Mesenteric fat pad (tissue), 1 donor: Measurements from ENCODE around the gene PTPN3. TPM values are rescaled to one million over a fixed set of nuclear protein-coding genes. Genes with fewer than 3 reads are reported as not detected.

Experiments used
- DNase-seq: peaks from one replicate; pipeline ENCODE4 v3.0.0-alpha.2; 2020; ENCODE audit warnings: low spot score
- total RNA-seq: library from RNA; stranded (reverse); fragmentation: NEBNext Ultra II Directional; extraction: Animal tissue kit (Norgen Biotek cat#: 25700); gene quantifications from one replicate; pipeline ENCODE4 v1.2.1, GENCODE V29; 2021
- donor health status: DM: yes; HTN: yes; CAD: no.

The PTPN3 gene
- total RNA-seq, 1 donor from 2014 or later = 6.3 TPM

DNA sequence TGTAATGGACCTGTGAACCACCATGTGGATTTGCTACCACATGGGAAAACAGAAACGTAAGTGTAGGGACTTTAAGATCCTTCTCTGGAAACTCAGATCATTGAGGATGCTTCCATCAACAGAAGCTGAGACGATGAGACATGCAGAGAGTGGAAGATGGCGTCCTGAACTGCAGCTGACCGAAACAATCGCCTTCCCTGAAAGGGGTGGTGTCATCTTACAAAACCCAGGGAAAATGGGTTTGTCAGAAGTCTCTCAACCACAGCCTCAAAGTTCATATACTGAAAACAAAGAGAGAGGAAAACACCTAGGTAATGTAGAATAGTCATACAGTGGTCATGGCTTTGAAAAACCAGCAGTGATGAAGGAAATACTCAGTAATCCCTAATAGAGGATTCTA, 6.6 kb upstream of the PTPN3 start:
- no peak for DNase-seq

GRCh38 chr9:109500421-109500974, 2.4 kb upstream of the PTPN3 start:
- no peak for DNase-seq

- peak; percentile 91 for DNase-seq
Observed at GRCh38 chr9:109499631-109500410, 1.7 kb upstream of the PTPN3 start.

GRCh38 chr9:109499093-109499630, 1.1 kb upstream of the PTPN3 start:
- no peak for DNase-seq

GRCh38 chr9:109497226-109498153, 617 bp downstream of the PTPN3 start:
- no peak for DNase-seq

GRCh38 chr9:109496841-109497225, 1.3 kb downstream of the PTPN3 start:
- no peak for DNase-seq

DNA sequence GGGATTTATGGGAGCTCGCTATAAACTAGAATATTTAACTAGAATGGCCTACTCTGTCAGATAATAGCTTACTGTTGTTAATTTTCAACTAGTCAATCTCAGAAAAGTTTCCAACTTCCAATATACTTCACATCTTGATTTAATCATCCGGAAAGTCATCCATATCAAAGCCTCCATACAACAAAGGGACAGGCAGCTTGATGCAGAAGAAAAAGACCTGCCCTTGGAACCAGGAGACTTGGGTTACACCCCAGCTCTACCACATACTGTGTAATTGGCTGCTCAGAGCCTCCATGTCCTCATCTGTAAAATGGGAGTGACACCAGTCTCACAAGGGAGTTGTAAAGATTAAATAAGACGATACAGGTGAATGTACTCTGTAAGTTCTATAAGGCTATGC, 1.9 kb downstream of the PTPN3 start:
- DNase-seq = no peak

DNA sequence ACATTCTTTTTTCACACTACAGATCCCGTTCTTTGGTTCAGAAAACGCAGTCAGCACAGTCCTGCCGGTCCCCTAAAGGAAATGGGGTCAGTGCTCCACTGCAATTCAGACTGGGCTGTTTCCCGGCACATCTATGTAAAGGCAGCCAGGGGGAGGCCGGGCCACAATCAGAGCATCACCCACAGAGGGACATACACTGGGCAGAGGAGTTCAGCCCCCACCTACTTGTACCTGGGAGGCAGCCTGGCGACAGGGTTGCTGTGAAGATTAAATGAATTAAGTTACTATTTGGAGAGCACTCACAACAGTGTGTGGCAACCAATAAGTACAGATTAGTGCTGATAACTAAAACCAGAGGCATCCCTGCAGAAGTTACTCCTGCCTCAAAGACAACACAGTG, 4.5 kb downstream of the PTPN3 start:
- DNase-seq = peak; percentile 47

DNA sequence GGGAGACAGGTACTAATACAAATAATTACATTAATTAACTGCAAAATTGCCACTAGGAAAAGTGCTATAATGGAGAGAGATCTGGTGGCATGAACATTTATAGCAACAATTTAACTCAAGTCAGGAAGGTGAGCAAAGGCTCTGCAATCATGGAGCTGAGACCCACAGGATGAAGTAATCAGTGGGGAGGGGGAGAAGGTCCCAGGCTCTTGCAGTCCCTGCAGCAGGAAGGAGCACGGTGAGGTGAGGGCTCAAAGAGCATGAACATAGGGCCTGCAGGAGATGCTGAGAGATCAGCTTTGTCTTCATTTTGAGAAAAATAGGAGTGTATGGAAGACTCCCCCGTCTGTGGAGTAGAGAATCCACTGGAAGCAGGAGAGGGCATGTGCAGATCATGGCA, 6.5 kb downstream of the PTPN3 start:
- DNase-seq = no peak

DNA sequence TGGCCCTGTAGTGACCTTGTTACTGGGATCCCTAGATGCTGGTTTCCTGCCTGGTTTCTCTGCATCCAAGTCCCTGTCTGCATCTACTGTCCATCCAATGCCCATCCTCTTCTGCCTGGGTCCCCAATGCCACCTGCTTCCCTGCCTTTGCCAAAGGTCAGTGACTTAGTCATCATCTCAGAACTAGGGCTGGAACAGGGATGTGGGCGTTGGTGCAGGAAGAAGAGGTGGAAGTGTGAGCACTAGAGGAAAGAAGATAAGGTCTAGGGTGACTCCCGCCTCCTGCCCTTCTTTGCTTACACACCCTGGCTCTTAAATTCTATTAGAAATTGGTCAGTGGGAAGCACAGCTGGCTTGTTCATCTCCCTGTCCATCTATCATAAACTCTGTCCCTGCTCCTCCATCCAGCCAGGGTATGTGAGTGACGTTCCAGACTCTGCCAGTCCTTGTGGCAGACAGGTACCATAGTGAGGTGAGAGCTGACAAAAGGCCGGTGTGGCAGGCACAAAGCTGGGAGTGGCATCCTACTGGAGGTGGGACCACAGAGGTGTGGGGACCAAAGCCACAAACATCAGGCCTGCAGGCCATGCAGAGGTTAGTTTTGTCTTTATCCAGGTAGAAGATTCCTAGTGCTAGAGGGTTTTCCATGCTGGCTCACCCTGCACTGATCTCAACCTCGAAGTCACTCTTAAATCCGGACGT, 9.2 kb downstream of the PTPN3 start:
- peak; percentile 73 for DNase-seq

DNA sequence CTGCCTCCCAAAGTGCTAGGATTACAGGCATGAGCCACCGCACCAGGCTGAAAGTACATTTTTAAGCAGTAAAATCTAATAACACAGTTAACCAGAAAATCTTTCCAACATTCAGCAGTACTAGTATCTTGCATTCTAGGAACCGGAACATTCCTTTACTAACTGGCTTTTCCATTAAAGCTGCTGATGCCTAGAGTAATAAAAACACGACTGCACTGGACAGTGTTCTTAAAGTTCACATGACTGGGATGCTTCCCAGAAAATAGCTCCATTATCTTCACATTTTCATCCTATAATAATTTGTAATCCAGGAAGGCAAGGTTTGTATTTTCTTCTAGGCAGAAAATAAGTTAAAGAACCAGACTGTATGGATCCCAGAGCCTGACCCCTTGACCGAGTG, 9.8 kb downstream of the PTPN3 start:
- no peak for DNase-seq

DNA sequence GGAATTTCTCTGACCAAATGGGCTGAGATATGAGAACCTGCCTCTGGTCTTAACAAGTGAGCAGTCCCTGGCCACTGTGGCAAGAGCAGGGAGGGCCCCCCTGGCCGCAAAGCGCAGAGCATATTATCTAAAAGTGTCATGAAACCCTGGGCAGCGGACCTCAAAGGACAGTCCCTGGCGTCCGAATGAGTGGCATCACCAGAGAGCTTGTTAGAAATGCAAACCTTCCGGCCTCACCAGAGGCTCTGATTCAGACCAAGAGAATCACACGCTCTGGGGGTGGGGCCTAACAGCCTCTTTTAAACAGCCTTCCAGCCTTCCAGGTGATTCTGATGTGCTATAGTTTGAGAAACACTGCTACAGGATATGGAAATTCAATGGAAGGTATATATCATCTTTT, 10.9 kb downstream of the PTPN3 start:
- no peak for DNase-seq

DNA sequence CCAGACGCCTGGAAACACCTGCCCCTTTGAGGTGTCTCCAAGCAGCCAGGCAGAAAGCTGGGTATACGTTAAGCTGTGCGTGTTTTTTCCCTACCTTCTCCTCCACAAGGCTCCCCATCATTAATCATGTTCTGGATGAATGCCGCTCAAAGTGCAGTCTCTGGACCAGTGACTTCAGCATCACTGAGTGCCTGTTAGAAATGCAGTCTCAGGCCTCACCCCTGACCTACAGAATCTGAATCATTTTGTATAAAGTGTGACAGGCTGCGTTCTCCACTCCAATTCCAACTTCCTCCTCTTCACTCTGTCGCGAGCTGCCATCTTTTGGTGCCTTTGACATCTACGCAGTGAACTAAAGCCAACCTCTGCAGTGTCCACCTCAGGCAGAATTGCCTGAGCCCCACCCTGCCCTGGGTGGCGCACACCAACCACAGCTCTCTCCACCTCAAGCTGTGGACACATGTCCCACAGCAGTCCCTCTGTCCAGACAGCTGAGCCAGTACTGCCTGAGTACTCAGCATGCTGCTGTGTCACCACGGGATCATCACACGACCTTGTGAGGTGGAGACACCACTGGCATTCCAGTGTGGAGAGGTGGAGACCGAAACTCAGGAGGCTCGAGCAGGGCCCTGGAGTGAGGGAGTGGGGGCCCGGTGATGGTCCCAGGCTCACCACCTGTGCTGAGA, 14.2 kb downstream of the PTPN3 start:
- no peak for DNase-seq

GRCh38 chr9:109482391-109482916, 15.7 kb downstream of the PTPN3 start:
- DNase-seq = no peak

DNA sequence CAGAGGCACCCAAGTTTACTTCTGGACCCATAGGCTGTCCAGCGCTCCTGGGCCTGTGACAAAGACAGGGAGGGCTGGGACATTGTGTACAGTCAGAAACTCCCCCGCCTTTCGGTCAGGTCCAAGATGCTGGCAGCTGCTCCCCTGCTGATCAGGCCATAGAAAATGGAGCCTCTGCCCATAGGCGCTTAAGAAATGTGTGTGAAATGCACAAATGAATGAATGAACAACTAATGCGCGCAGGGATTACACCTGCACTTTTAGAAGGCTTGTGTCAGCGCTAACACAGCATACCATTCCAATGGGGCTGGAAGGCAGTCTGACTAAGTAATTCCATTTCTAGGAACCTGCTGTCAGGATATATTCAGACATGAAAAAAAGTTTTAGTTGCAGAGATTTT, 16.3 kb downstream of the PTPN3 start:
- no peak for DNase-seq

DNA sequence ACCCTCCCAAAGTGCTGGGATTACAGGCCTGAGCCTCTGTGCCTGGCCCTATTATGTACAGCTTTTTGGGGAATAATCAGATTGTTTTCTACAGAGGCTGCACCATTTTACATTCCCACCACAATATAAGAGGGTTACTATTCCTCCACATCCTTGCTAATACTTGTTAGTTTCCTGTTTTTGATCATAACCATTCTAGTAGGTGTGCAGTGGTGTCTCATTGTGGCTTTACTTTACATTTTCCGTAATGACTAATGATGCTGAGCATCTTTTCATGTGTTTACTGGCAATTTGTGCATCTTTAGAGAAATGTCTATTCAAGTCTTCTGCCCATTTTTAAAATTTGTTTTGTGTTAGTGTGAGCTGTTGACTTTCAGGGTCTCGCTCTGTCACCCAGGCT, 18.3 kb downstream of the PTPN3 start:
- no peak for DNase-seq

DNA sequence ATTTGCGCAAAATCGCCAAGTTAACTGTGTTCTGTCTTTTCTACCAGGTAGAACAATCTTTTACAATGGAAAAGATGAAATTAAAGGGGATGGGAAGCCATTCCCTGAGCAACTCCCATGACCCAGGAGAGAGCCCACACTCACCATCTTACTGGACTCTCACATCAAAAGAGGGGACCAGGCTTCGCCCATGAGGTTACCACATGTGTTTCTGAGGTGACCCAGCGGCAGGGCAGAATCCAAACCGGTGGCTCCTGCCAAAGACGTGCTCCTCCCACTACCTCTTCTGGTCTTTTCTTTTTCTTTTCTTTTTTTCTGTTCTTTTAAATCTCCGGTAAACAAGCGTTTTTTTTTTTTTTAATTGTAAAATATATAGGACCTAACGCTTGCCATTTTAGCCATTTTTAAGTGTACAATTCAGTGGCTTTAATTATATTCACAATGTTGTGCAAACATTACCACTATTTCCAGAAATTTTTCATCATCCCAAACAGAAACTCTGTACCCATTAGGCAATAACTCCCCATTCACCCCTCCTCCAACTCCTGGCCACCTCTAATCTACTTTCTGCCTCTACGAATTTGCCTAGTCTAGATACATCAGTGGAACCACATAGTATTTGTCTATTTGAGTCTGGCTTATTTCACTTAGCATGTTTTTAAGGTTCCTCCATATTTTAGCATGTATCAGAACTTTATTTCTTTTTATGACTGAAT, 19.3 kb downstream of the PTPN3 start:
- no peak for DNase-seq

GRCh38 chr9:109478051-109478563, 20.0 kb downstream of the PTPN3 start:
- DNase-seq = no peak

DNA sequence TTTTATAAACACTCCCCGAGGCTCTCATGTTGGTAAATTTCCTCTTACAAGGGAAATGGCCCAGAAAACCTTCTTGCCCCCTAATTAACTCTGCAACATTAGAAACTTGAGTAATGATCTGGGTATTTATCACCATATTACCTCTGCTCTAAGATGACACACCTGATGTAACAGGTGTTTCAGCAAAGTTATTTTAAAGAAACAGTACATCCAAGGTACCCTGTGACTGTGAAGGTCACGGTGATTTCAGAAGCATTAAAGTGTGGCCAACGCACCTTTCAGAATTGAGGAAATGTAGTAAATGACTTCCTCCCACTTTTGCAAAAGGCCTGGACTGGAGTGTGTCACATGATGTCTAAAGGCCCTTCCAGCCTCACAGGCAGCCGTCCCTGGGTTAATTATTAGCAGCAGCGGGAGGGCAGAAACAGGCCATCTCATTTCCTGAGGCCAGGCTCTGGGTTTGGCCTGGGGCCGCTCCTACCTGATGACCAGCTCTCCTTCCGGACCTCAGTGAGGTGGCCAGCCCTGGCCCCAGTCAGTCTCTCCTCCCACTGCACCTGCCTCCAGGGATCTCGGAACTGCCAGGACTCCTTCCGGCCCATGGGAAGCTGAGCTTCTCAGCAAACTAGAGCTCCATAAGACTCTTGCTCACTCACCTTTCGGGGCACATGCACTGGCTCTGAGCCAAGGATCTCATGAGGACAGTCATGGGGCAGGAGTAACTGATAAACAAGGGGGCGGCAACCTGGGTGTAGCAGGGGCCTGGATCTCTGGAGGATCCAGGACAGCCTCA, 20.7 kb downstream of the PTPN3 start:
- DNase-seq = no peak
